ENCODE measurements around the gene CLDN24.

Gene CLDN24

DNA sequence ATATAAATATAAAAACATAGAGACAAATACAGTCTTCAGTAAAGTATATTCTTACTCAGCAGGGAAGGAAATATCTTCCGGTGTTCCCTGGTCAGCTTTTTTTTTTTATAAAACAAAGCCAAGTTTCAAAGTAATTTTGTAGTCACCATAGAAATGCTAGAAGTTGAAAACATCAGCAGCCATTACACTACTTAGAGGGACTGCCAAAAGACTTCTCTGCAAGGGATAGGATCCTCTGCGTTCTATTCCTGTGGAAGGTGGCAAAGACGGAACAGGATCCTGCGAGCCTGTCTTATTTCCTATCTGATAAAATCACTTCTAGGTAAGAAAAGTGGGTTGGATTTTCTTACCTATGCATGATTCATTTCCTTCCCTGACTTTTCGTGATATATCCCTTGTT lies 21.6 kb downstream of the CLDN24 start:
- Histone ChIP-seq H3K36me3 (ENCODE audit: insufficient read depth, low read length) (peaks cover 3% of the 10 kb centered on the region; the same call in 1 of the 2 replicates), H3K27me3 (ENCODE audit: insufficient read depth, low read length) (no peaks in the 10 kb centered on the region), H3K79me2 (ENCODE audit: control insufficient read depth, insufficient read depth, low read length, unreplicated experiment) (no peaks in the 10 kb centered on the region), H3K4me3 (ENCODE audit: low read depth, low read length) (no peak overlapping the region), H2AFZ (ENCODE audit: low read length, unreplicated experiment) (no peak overlapping the region), H3K27ac (ENCODE audit: low read depth, low read length) (no peak overlapping the region), H3K4me1 (ENCODE audit: control insufficient read depth, insufficient read depth, low read length, unreplicated experiment) (no peaks in the 10 kb centered on the region)

DNA sequence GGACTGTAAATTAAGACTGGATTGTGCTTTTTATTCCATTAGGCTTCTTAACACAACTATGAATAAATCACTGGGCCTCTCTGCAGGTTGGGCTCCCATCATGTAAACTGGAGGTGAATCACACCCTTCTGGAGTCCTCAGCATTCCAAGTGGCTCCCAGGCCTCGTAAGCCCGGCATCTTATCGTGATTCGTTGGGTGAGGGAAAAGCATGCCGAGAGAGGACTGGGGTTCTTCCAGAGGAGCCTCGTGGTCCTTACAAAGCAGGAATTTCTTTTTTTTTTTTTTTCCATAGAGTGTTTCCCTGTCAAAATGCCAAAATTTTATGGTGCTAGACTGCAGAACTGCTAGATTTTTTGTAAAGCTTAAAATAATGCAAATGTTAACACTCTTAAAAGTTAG lies 22.2 kb downstream of the CLDN24 start:
- H3K36me3 ChIP-seq (ENCODE audit: insufficient read depth, low read length): peaks cover 3% of the 10 kb centered on the region; the same call in 1 of the 2 replicates
- H3K27ac ChIP-seq (ENCODE audit: low read depth, low read length): no peak overlapping the region
- H3K27me3 ChIP-seq (ENCODE audit: insufficient read depth, low read length): no peaks in the 10 kb centered on the region
- H3K79me2 ChIP-seq (ENCODE audit: control insufficient read depth, insufficient read depth, low read length, unreplicated experiment): no peaks in the 10 kb centered on the region
- no peak overlapping the region for H3K4me3 ChIP-seq (ENCODE audit: low read depth, low read length)
- no peaks in the 10 kb centered on the region for H3K4me1 ChIP-seq (ENCODE audit: control insufficient read depth, insufficient read depth, low read length, unreplicated experiment)
- H2AFZ ChIP-seq (ENCODE audit: low read length, unreplicated experiment): no peak overlapping the region

DNA sequence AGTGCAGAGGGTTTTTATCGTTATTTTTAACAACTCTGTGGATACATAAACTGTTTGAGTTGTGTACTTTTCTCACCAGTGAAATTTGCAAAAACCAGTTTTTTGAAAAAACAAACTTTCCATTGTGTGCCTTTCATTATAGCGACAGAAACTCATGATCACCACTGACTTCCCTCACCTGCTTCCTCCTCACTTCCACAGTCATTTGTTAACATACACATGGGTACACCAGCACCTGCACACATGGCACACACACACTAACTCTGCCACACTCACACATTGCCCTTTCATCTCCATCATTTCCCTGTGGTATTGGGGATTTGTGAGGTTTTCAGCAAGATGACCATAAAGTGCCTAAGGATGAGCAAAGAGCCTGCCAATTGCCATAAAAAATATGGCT lies 22.8 kb downstream of the CLDN24 start:
- no peak overlapping the region for H3K4me3 ChIP-seq (ENCODE audit: low read depth, low read length)
- no peaks in the 10 kb centered on the region for H3K79me2 ChIP-seq (ENCODE audit: control insufficient read depth, insufficient read depth, low read length, unreplicated experiment)
- H3K4me1 ChIP-seq (ENCODE audit: control insufficient read depth, insufficient read depth, low read length, unreplicated experiment): no peaks in the 10 kb centered on the region
- no peak overlapping the region for H2AFZ ChIP-seq (ENCODE audit: low read length, unreplicated experiment)
- H3K27ac ChIP-seq (ENCODE audit: low read depth, low read length): no peak overlapping the region
- H3K27me3 ChIP-seq (ENCODE audit: insufficient read depth, low read length): no peaks in the 10 kb centered on the region
- peaks cover 3% of the 10 kb centered on the region; the same call in 1 of the 2 replicates for H3K36me3 ChIP-seq (ENCODE audit: insufficient read depth, low read length)

DNA sequence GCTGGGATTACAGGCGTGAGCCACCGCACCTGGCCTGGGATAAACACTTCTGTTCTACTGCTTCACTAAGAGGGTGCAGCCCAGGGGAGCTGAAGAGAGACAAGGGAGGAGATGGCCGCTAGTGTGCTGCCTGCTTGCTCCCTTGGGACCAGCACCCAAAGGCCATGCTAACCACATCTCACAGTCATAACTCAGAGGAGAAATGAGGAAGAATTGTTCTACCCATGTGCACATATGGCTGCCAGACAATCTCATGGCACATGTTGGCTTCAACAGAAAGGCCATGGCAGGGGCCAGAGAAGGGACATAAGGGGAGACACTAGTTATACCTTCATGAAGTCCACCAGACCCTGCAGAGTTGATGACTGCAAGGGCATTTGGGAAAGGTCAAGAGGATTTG lies 24.6 kb downstream of the CLDN24 start:
- no peak overlapping the region for H3K4me3 ChIP-seq (ENCODE audit: low read depth, low read length)
- H2AFZ ChIP-seq (ENCODE audit: low read length, unreplicated experiment): no peak overlapping the region
- no peaks in the 10 kb centered on the region for H3K27me3 ChIP-seq (ENCODE audit: insufficient read depth, low read length)
- no peak overlapping the region for H3K27ac ChIP-seq (ENCODE audit: low read depth, low read length)
- no peaks in the 10 kb centered on the region for H3K4me1 ChIP-seq (ENCODE audit: control insufficient read depth, insufficient read depth, low read length, unreplicated experiment)
- H3K36me3 ChIP-seq (ENCODE audit: insufficient read depth, low read length): peaks cover 3% of the 10 kb centered on the region; the same call in 1 of the 2 replicates
- H3K79me2 ChIP-seq (ENCODE audit: control insufficient read depth, insufficient read depth, low read length, unreplicated experiment): no peaks in the 10 kb centered on the region

DNA sequence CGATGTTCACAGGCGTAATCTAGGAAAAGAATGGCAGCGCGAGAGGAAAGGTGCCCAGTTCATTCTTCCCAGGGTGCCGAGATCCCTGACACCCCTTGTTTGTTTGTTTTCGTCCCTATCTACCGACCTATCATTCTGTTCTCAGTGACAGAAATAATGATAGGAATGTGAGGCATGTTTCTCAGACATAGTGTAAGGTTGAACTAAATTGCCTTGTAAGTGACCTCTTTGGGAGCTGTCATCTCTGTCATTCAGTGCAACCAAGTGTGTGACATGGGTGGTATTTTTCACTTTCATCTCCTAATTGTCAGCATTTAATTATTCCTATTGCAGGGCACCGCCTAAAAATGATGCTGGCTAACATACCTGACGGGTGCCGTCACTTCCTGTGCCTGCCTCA lies 26.5 kb downstream of the CLDN24 start:
- Histone ChIP-seq H3K4me1 (ENCODE audit: control insufficient read depth, insufficient read depth, low read length, unreplicated experiment) (no peaks in the 10 kb centered on the region), H3K79me2 (ENCODE audit: control insufficient read depth, insufficient read depth, low read length, unreplicated experiment) (no peaks in the 10 kb centered on the region), H3K27me3 (ENCODE audit: insufficient read depth, low read length) (no peaks in the 10 kb centered on the region), H2AFZ (ENCODE audit: low read length, unreplicated experiment) (no peak overlapping the region), H3K36me3 (ENCODE audit: insufficient read depth, low read length) (peaks cover 4% of the 10 kb centered on the region; the same call in 1 of the 2 replicates), H3K27ac (ENCODE audit: low read depth, low read length) (no peak overlapping the region), H3K4me3 (ENCODE audit: low read depth, low read length) (no peak overlapping the region)

DNA sequence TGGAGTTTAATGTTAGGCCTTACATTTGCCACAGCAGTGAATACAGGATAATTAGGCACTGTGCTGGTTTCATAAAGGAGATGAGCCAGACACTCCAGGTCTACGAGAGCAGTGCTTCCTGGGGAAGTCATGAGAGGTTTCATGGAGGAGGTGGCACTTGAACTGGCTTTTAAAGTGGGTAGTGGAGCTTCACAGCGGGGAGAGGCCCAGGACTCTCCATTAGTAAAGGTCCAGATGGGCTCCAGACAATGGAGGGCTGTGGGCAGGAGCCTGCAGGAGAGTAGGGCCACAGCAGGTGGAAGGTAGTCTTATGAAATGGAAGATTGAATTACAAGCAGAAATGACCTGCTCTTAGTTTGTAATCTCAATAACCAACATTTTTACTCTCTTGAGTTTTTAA lies 31.2 kb downstream of the CLDN24 start:
- H3K79me2 ChIP-seq (ENCODE audit: control insufficient read depth, insufficient read depth, low read length, unreplicated experiment): no peaks in the 10 kb centered on the region
- H3K4me3 ChIP-seq (ENCODE audit: low read depth, low read length): no peak overlapping the region
- H3K27me3 ChIP-seq (ENCODE audit: insufficient read depth, low read length): no peaks in the 10 kb centered on the region
- no peaks in the 10 kb centered on the region for H3K4me1 ChIP-seq (ENCODE audit: control insufficient read depth, insufficient read depth, low read length, unreplicated experiment)
- no peak overlapping the region for H3K27ac ChIP-seq (ENCODE audit: low read depth, low read length)
- H2AFZ ChIP-seq (ENCODE audit: low read length, unreplicated experiment): no peak overlapping the region
- peaks cover 14% of the 10 kb centered on the region; the same call in 1 of the 2 replicates for H3K36me3 ChIP-seq (ENCODE audit: insufficient read depth, low read length)

DNA sequence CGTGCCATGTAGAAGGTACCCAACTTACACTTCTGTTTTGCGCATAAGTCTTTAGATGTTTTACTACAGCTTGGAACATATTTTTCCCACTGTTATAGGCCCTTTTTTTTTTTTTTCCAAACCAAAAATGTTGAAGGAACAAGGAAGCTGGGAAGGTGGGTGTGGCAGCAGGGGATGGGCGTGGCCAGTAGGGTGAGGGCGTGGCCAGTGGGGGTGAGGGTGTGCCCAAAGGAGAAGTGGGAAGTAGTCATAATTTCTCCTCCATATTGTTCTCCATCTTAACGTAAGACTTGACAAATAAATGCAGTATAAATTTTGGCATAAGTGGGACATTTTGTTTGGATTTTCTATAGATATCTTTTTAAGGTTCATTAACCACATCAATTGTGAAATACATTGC lies 32.5 kb downstream of the CLDN24 start:
- H3K36me3 ChIP-seq (ENCODE audit: insufficient read depth, low read length): peaks cover 18% of the 10 kb centered on the region; the same call in 1 of the 2 replicates
- H3K4me1 ChIP-seq (ENCODE audit: control insufficient read depth, insufficient read depth, low read length, unreplicated experiment): no peaks in the 10 kb centered on the region
- H3K27ac ChIP-seq (ENCODE audit: low read depth, low read length): no peak overlapping the region
- H3K27me3 ChIP-seq (ENCODE audit: insufficient read depth, low read length): no peaks in the 10 kb centered on the region
- no peak overlapping the region for H3K4me3 ChIP-seq (ENCODE audit: low read depth, low read length)
- no peaks in the 10 kb centered on the region for H3K79me2 ChIP-seq (ENCODE audit: control insufficient read depth, insufficient read depth, low read length, unreplicated experiment)
- no peak overlapping the region for H2AFZ ChIP-seq (ENCODE audit: low read length, unreplicated experiment)

DNA sequence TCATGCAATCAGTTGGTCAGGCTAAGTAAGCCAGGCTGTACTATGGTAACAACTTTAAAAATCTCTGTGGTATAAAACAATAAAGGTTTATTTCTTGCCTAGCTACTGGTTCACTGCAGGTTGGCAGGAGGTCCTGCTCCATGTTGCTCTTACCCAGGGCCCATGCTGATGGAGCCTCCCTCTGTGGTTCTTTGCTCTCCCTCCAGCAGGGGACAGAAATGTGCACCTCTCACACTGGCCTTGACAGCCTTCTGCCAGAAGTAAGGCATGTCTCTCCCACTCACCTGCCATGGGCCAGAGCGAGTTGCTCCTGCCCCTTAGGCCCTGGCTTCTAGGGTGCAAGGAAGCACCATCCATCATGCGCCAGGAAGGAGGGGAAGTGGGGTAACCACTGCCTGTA lies 33.3 kb downstream of the CLDN24 start:
- no peak overlapping the region for H3K27ac ChIP-seq (ENCODE audit: low read depth, low read length)
- no peaks in the 10 kb centered on the region for H3K79me2 ChIP-seq (ENCODE audit: control insufficient read depth, insufficient read depth, low read length, unreplicated experiment)
- H3K27me3 ChIP-seq (ENCODE audit: insufficient read depth, low read length): no peaks in the 10 kb centered on the region
- no peak overlapping the region for H2AFZ ChIP-seq (ENCODE audit: low read length, unreplicated experiment)
- peaks cover 25% of the 10 kb centered on the region; the same call in 1 of the 2 replicates for H3K36me3 ChIP-seq (ENCODE audit: insufficient read depth, low read length)
- no peaks in the 10 kb centered on the region for H3K4me1 ChIP-seq (ENCODE audit: control insufficient read depth, insufficient read depth, low read length, unreplicated experiment)
- no peak overlapping the region for H3K4me3 ChIP-seq (ENCODE audit: low read depth, low read length)

DNA sequence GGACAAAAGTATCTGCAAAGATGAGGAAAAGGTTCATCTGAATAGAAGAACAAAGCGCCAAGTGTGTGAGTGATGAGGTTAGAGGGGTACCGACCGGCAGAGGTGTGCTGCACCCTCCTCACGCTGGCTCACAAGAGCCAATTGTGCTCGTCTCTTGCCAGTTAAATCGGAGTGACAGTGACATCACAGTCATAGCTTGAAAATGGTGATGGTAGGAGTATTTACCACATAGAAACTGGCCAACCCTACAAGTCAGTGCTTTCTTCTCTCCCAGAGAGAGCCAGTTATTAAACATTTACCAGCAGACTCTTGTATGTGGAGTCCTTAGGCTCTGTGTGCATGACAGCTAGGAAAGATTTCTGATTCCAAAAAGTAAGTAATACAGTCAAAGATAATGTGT lies 34.5 kb downstream of the CLDN24 start:
- H3K27me3 ChIP-seq (ENCODE audit: insufficient read depth, low read length): no peaks in the 10 kb centered on the region
- peaks cover 26% of the 10 kb centered on the region; the same call in 1 of the 2 replicates for H3K36me3 ChIP-seq (ENCODE audit: insufficient read depth, low read length)

DNA sequence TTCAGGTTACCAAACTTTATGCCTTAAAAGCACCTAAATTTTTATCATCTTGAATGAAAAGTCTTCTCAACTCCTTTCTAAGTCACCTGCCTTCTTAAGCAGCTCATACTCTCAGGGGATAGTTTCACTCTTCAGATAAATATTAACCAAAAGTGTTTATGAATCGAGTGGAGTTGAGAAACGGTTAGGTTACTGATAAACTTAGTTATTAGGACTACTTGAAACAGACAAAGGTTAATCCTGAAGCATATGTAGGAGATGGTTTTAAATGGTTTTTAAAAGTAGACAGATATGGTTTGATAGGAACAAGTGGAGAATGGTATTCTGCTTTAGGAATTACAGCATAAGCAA lies 34.9 kb downstream of the CLDN24 start:
- no peak overlapping the region for H2AFZ ChIP-seq (ENCODE audit: low read length, unreplicated experiment)
- H3K36me3 ChIP-seq (ENCODE audit: insufficient read depth, low read length): peaks cover 26% of the 10 kb centered on the region; the same call in 1 of the 2 replicates
- H3K27ac ChIP-seq (ENCODE audit: low read depth, low read length): no peak overlapping the region
- H3K27me3 ChIP-seq (ENCODE audit: insufficient read depth, low read length): no peaks in the 10 kb centered on the region
- H3K4me3 ChIP-seq (ENCODE audit: low read depth, low read length): no peak overlapping the region
- no peaks in the 10 kb centered on the region for H3K4me1 ChIP-seq (ENCODE audit: control insufficient read depth, insufficient read depth, low read length, unreplicated experiment)
- no peaks in the 10 kb centered on the region for H3K79me2 ChIP-seq (ENCODE audit: control insufficient read depth, insufficient read depth, low read length, unreplicated experiment)

More for the DNA sequence above, 34.5 kb downstream of the CLDN24 start:
- H3K4me3 ChIP-seq (ENCODE audit: low read depth, low read length): no peak overlapping the region
- no peaks in the 10 kb centered on the region for H3K4me1 ChIP-seq (ENCODE audit: control insufficient read depth, insufficient read depth, low read length, unreplicated experiment)
- H3K27ac ChIP-seq (ENCODE audit: low read depth, low read length): no peak overlapping the region
- no peaks in the 10 kb centered on the region for H3K79me2 ChIP-seq (ENCODE audit: control insufficient read depth, insufficient read depth, low read length, unreplicated experiment)
- no peak overlapping the region for H2AFZ ChIP-seq (ENCODE audit: low read length, unreplicated experiment)

DNA sequence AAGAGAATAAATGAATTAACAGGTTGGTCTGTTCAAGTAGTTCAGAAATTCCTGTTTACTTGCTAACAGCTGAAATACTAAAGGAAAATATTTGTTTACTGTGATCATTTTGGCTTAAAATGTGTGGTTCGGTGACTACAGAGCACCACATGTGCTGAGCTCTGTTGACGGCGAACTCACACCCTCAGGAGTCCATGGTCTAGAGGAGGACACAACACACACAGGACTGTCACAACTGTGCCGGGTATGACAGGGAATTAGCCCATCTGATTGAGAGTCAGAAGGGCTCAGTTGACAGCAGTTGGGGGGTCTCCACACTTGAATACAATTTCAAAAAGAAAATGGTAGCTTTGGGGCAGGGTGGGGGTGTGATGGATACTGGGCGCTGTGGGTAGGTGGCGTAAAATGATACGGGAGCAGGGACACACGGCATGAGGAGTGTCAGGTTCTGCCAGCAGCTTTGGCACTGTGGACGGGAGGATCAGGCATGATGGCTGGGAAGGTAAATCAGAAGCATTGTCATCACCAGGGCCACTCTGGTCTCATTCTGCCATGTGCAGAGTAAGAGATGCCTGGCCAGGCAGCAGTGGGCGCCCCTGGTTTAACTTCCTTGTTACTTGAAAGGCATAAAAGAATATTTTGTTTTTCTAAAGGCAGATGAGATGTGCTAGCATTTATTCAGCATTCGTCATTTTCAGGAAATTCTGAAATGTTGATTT lies 35.5 kb downstream of the CLDN24 start:
- Histone ChIP-seq H2AFZ (ENCODE audit: low read length, unreplicated experiment) (no peak overlapping the region), H3K36me3 (ENCODE audit: insufficient read depth, low read length) (peaks cover 26% of the 10 kb centered on the region; the same call in 1 of the 2 replicates), H3K79me2 (ENCODE audit: control insufficient read depth, insufficient read depth, low read length, unreplicated experiment) (no peaks in the 10 kb centered on the region), H3K27me3 (ENCODE audit: insufficient read depth, low read length) (no peaks in the 10 kb centered on the region), H3K4me1 (ENCODE audit: control insufficient read depth, insufficient read depth, low read length, unreplicated experiment) (no peaks in the 10 kb centered on the region), H3K27ac (ENCODE audit: low read depth, low read length) (no peak overlapping the region), H3K4me3 (ENCODE audit: low read depth, low read length) (no peak overlapping the region)
